Measurements from ENCODE around the gene LRRC40. TPM values are rescaled to one million over a fixed set of nuclear protein-coding genes. Genes with fewer than 3 reads are reported as not detected.
"Not testable (repeated sequence)": the region's sequence is repeated elsewhere in the genome, so short reads cannot be mapped to it uniquely, and the experiment has no call there.

LRRC40 gene
- total RNA-seq, 1 donor from 2014 or later: 10.3 TPM

DNA sequence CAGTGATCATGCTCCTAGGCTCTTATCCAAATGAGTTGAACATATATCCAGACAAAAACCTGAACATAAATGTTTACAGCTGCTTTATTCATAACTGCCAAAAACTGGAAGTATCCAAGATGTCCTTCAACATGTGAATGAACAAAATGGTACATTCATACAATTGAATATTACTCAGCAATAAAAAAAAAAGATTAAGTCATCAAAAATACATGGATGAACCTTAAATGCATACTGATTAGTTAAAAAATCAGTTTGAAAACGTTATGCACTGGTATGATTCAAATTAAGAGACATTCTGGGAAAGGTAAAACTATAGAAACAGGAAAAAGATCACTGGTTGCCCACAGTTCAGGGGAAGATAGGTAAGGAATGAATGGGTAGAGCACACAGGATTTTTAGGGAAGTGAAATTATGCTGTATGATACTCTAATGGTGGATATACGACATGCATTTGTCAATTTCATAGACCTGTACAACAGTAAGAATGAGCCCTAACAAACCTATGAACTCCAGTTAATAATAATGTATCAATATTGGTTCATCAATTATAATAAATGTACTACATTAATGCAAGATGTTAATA, 3.1 kb downstream of the LRRC40 start:
- no peaks in the 10 kb centered on the region for H3K27me3 ChIP-seq
- no peak overlapping the region for H3K4me3 ChIP-seq
- H3K9me3 ChIP-seq: no peaks in the 10 kb centered on the region
- TF ChIP-seq CTCF (IDR thresholded peaks at IDR 0.05): no peak
- H3K27ac ChIP-seq: no peak overlapping the region
- ATAC-seq (no peak), DNase-seq (no peak)
- intact Hi-C loops (cut with DNase I): no loop called here
- no peaks in the 10 kb centered on the region for H3K36me3 ChIP-seq
- H3K4me1 ChIP-seq: peaks cover 23% of the 10 kb centered on the region

GRCh38 chr1:70200065-70200464, 5.3 kb downstream of the LRRC40 start:
- no peaks in the 10 kb centered on the region for H3K9me3 ChIP-seq
- peaks cover 11% of the 10 kb centered on the region for H3K4me1 ChIP-seq
- H3K27me3 ChIP-seq: no peaks in the 10 kb centered on the region
- H3K36me3 ChIP-seq: no peaks in the 10 kb centered on the region
- DNase-seq: no peak
- ATAC-seq: no peak
- H3K27ac ChIP-seq: no peak overlapping the region
- H3K4me3 ChIP-seq: no peak overlapping the region
- TF ChIP-seq CTCF (IDR thresholded peaks at IDR 0.05): no peak
- intact Hi-C loops (cut with DNase I): no loop called here

- intact Hi-C loops (cut with DNase I): no loop called here
- H3K9me3 ChIP-seq: no peaks in the 10 kb centered on the region
- no peak for DNase-seq
- no peaks in the 10 kb centered on the region for H3K36me3 ChIP-seq
- no peaks in the 10 kb centered on the region for H3K4me1 ChIP-seq
- ATAC-seq: no peak
- H3K27ac ChIP-seq: no peak overlapping the region
- no peaks in the 10 kb centered on the region for H3K27me3 ChIP-seq
- no peak overlapping the region for H3K4me3 ChIP-seq
- TF ChIP-seq CTCF (IDR thresholded peaks at IDR 0.05): no peak
Measured at GRCh38 chr1:70196333-70196732, 9.0 kb downstream of the LRRC40 start.

DNA sequence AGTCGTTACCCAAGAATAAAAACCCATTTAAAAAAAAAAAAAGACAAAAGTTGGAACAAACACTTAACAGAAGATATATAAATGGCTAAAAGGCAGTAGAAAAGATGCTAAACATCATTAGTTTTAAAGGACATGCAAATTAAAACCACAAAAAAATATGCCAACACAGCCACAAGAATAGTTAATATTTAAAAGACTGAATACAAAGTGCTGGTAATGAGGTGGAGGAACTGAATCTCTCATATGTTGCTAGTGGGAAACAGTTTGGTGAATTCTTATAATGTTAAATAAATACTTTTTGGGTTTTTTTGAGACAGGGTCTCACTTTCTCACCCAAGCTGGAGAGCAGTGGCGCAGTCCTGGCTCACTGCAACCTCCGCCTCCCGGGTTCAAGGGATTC, 10.0 kb downstream of the LRRC40 start:
- no peak overlapping the region for H3K27ac ChIP-seq
- no peaks in the 10 kb centered on the region for H3K9me3 ChIP-seq
- no peaks in the 10 kb centered on the region for H3K36me3 ChIP-seq
- no peak for DNase-seq
- intact Hi-C loops (cut with DNase I): no loop called here
- no peaks in the 10 kb centered on the region for H3K4me1 ChIP-seq
- TF ChIP-seq CTCF (IDR thresholded peaks at IDR 0.05): no peak
- no peak for ATAC-seq
- H3K4me3 ChIP-seq: no peak overlapping the region
- no peaks in the 10 kb centered on the region for H3K27me3 ChIP-seq

- no peak for DNase-seq
- Histone ChIP-seq H3K27me3 (no peaks in the 10 kb centered on the region), H3K36me3 (no peaks in the 10 kb centered on the region), H3K4me1 (no peaks in the 10 kb centered on the region), H3K27ac (no peak overlapping the region), H3K9me3 (no peaks in the 10 kb centered on the region), H3K4me3 (no peak overlapping the region)
- intact Hi-C loops (cut with DNase I): no loop called here
- ATAC-seq: no peak
- no peak for TF ChIP-seq CTCF (IDR thresholded peaks at IDR 0.05)
Measured at GRCh38 chr1:70194601-70195000, 10.8 kb downstream of the LRRC40 start.

DNA sequence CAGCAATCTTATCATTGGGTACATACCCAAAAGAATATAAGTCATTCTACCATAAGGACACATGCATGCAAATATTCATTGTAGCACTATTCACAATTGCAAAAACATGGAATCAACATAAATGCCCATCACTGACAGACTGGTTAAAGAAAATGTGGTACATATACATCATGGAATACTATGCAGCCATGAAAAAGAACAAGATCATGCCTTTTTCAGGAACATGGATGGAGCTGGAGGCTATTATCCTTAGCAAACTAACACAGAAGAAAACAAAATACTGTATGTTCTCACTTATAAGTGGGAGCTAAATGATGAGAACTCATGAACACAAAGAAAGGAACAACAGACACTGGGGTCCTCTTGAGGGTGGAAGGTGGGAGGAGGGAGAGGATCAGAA, 12.9 kb downstream of the LRRC40 start:
- H3K9me3 ChIP-seq; H3K36me3 ChIP-seq; H3K27ac ChIP-seq; H3K27me3 ChIP-seq; H3K4me3 ChIP-seq; ATAC-seq; intact Hi-C loops (cut with DNase I); DNase-seq; H3K4me1 ChIP-seq: not testable (repeated sequence)
